Right lobe of liver (tissue), 6 donors: Measurements from ENCODE around the gene ATF7. TPM values are rescaled to one million over a fixed set of nuclear protein-coding genes. Genes with fewer than 3 reads are reported as not detected.
A peak's percentile ranks its signal among the peaks of the same experiment; 100 is the strongest.

Experiments
- ATAC-seq, 4 donors: fragments of 200-7000 bp; cut with Tn5 transposase; one replicate each; pipeline ENCODE4 v1.9.1; 2020; ENCODE audit warnings: mild to moderate bottlenecking in 4 of 4, moderate library complexity in 4 of 4
- DNase-seq, 3 donors: peaks; one replicate each; pipeline ENCODE4 v3.0.0-alpha.2; 2020
- H3K27ac ChIP-seq, 3 donors: fragments of 200-600 bp; one replicate each; pipeline ENCODE4 v1.8.0; 2022
- H3K27me3 ChIP-seq, 2 donors: fragments of 200-600 bp; one replicate each; pipeline ENCODE4 v1.8.0; 2022
- H3K36me3 ChIP-seq, 4 donors: fragments of 200-600 bp; sonication (generic) in 1 of 4; one replicate each; pipeline versions ENCODE4 v1.5.1 to v1.8.0; 2017 to 2022; ENCODE audit warnings: control low read depth in 1 of 4
- H3K4me1 ChIP-seq, 4 donors: fragments of 200-600 bp; sonication (generic) in 1 of 4; one replicate each; pipeline versions ENCODE4 v1.5.1 to v1.8.0; 2017 to 2022; ENCODE audit warnings: control low read depth in 1 of 4
- H3K4me3 ChIP-seq, 3 donors: fragments of 200-600 bp; one replicate each; pipeline ENCODE4 v1.8.0; 2022
- H3K9me3 ChIP-seq, 4 donors: fragments of 200-600 bp; sonication (generic) in 1 of 4; one replicate each; pipeline versions ENCODE4 v1.5.1 to v1.8.0; 2017 to 2022; ENCODE audit warnings: control low read depth in 1 of 4
- POLR2A ChIP-seq: fragments of 450-650 bp; IDR thresholded peaks from one replicate; pipeline ENCODE4 v1.6.1; 2017; ENCODE audit warnings: antibody characterized with exemption, mild to moderate bottlenecking
- WGBS: methylation state at CpG from one replicate; pipeline ENCODE4 v1.1.6; 2018; ENCODE audit warnings: low coverage, low lambda C conversion rate; ENCODE audit not compliant: insufficient coverage; ENCODE audit errors: missing lambda C conversion rate; 5-methylcytosine and 5-hydroxymethylcytosine counted together
- intact Hi-C, 2 donors: fragments of 100-400 bp; cut with DNase I; formaldehyde crosslinking; loops; one replicate each; pipeline versions ENCODE4 v1.11.2 to v1.14.1; 2022
- long read RNA-seq: library from polyadenylated mRNA; unstranded; transcript quantifications from one replicate; pipeline ENCODE4 v2.0.0, GENCODE V29; 2019
- total RNA-seq, 6 experiments: library from RNA; depleted of rRNA in 2 of 6; stranded (reverse); fragments of >200 nt in 2 of 6; fragmentation: NEBNext Ultra II Directional in 3 of 6; extraction: Animal tissue kit (Norgen Biotek cat#: 25700) in 3 of 6; gene quantifications; one replicate each; pipeline versions ENCODE4 v1.1.0 to v1.2.4, GENCODE V29; 2016 to 2023
- TF ChIP-seq, protein P1 (sequence below), 4 donors: fragments of 200-600 bp in 3 of 4; fragments of 450-650 bp in 1 of 4; IDR thresholded peaks; one replicate each; pipeline versions ENCODE4 v1.5.1 to v1.8.0; 2016 to 2022; ENCODE audit warnings: antibody characterized with exemption in 4 of 4, mild to moderate bottlenecking in 2 of 4
- donor health status: DM: no; HTN: yes; CAD: no.
- donor health status: DM: no; HTN: no; CAD: no.
- donor health status: DM: no; HTN: no; CAD: no.
- donor health status: DM: no; HTN: yes; CAD: no.
- donor health status: DM: no; HTN: yes; CAD: no.

The ATF7 gene
- total RNA-seq: 10 to 100 TPM in 5 of 6 experiments, 1 to 10 TPM in 1; 7.9 to 18.7 (median 12.3) TPM
- long read RNA-seq, partial matches to known transcripts: 0 of 1 reads
- long read RNA-seq, other reads (novel, unspliced or antisense): 1 of 1 reads

DNA sequence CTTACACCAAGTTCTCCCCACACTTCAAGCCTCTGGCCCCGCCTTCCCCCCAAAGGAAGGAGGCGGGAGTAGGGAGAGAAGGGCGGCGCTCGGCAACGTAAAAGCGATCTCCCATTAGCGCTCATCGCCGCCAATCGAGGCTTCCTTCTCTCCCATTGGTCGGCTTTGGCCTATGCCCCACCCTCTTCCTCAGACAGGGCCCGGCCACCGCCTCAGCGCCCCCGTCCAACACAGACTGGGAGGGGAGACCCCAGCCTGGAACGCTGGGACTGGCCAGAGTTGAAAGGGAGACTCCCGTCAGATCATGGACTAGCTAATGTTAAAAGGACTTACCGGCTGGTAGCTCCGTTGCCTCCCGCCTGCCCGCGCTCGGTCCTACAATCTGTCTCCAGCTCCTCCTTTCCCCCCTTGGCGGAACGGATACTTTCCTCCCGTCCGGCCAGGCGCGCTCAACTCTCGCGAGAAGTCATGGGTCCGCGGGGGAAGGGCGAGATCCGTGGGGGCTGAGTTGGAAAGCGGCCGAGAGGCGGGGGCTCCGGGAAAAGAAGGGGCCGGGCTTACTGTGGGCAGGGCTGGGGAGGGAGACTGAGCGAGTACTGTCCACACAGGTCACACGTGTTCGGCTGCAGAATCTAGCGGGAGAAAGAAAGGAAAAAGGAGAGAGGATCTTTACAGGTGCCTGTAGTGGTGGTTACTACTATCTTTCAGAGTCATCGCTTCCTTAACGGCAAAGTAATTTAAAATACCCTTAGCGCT is at the start of gene ATF7:
Gene ATF7 (minus strand): TSS at position 437 of the 756 bp plus-strand sequence. CDS start 25,382 bp downstream, outside the sequence.
- H3K9me3 ChIP-seq: no peaks in the 10 kb centered on the region
- DNase-seq: peak; percentile 97 to 99 (median 99)
- WGBS: under 1% methylated on average over 39 of the region's 48 CpGs
- TF ChIP-seq, protein P1, sequence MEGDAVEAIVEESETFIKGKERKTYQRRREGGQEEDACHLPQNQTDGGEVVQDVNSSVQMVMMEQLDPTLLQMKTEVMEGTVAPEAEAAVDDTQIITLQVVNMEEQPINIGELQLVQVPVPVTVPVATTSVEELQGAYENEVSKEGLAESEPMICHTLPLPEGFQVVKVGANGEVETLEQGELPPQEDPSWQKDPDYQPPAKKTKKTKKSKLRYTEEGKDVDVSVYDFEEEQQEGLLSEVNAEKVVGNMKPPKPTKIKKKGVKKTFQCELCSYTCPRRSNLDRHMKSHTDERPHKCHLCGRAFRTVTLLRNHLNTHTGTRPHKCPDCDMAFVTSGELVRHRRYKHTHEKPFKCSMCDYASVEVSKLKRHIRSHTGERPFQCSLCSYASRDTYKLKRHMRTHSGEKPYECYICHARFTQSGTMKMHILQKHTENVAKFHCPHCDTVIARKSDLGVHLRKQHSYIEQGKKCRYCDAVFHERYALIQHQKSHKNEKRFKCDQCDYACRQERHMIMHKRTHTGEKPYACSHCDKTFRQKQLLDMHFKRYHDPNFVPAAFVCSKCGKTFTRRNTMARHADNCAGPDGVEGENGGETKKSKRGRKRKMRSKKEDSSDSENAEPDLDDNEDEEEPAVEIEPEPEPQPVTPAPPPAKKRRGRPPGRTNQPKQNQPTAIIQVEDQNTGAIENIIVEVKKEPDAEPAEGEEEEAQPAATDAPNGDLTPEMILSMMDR (IDR thresholded peaks at IDR 0.05): peak in 1 of 4 donors; percentile 7
- peak; percentile 52 for TF ChIP-seq POLR2A
- H3K4me3 ChIP-seq: peak within 1 kb of the TSS; percentile 62 to 74 (median 69)
- intact Hi-C loops: no loop called here
- peaks cover 0 to 35% (median 13%) of the 10 kb centered on the region in 4 donors for H3K4me1 ChIP-seq
- H3K27me3 ChIP-seq: no peaks in the 10 kb centered on the region
- H3K27ac ChIP-seq: peak within 1 kb of the TSS; percentile 91 to 96 (median 94)
- H3K36me3 ChIP-seq: no peaks in the 10 kb centered on the region
- peak; percentile 93 to 97 (median 94) for ATAC-seq

DNA sequence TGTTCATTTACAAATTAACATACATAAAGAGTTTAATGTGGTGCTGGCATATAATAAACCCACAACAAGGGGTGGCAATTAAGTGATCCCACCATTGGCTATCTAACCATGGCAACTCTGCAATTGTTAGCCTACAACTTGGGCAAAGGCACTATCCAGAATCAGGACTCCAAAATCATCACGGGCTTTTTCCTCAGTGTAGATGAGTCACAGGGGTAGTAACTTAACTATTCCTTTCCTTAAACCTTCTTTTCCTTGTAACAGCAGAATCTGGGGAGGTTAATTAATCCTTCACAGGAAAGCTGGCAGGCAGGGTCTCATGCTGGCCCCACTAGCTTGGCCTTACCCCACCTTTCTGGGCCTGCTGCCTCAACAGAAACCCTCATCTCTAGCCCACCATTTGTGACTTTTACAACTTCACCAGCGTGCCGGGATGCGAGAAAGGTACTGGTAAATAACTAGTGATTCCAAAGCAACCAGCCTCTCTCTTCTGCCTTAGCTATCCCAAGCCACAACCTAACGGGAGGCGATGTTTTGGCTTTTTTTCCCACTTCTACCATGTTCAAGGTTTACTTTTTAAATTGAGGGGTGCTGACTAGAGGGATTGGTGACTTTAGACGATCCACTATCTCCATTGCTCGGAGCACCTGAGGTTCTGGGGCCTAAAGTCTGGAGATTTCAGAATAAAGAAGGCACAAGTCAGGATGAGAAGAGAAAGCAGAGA is 49.0 kb upstream of the ATF7 start:
- H3K4me3 ChIP-seq: peak overlapping the region; percentile 64 to 88 (median 83)
- H3K27me3 ChIP-seq: no peaks in the 10 kb centered on the region
- WGBS: 14% methylated on average over 8 of the region's 8 CpGs
- ATAC-seq: no peak
- peak overlapping the region; percentile 80 to 82 (median 82) for H3K27ac ChIP-seq
- TF ChIP-seq, protein P1 (IDR thresholded peaks at IDR 0.05): no peak
- no peak for TF ChIP-seq POLR2A
- intact Hi-C loops: loop anchor here in 1 of 2 donors (10.0 kb wide), 1 partner anchor 130 kb away; no protein-coding TSS in a partner anchor
- DNase-seq: no peak
- peaks cover 0 to 20% (median 8%) of the 10 kb centered on the region in 4 donors for H3K36me3 ChIP-seq
- no peaks in the 10 kb centered on the region for H3K9me3 ChIP-seq
- H3K4me1 ChIP-seq: peaks cover 0 to 8% (median 0%) of the 10 kb centered on the region in 4 donors

DNA sequence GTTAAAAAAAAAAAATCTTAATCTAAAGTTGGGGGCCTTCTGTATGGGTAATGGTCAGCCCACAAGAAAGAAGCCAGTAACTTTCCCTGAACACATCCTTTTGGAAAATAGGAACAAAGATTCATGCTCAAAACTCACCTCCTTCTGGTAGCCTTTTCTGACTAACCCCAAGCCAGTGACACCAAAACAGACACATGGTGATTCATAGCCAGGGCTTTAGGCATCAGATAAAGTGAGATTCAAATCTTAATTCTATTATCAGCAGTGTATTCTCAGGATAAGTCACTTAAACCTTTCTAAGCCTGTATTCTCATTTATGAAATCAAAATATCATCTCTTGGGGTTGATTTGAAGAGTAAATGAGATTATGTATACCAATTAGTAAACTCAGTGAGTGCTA is 44.8 kb upstream of the ATF7 start:
- H3K9me3 ChIP-seq: no peaks in the 10 kb centered on the region
- no peak for TF ChIP-seq POLR2A
- TF ChIP-seq, protein P1 (IDR thresholded peaks at IDR 0.05): no peak
- intact Hi-C loops: loop anchor here in 1 of 2 donors (10.0 kb wide), 1 partner anchor 126 kb away; no protein-coding TSS in a partner anchor
- ATAC-seq: no peak
- peaks cover 0 to 8% (median 0%) of the 10 kb centered on the region in 4 donors for H3K4me1 ChIP-seq
- peaks cover 0 to 57% (median 23%) of the 10 kb centered on the region in 4 donors for H3K36me3 ChIP-seq
- H3K4me3 ChIP-seq: no peak overlapping the region
- H3K27me3 ChIP-seq: no peaks in the 10 kb centered on the region
- H3K27ac ChIP-seq: no peak overlapping the region
- DNase-seq: no peak

DNA sequence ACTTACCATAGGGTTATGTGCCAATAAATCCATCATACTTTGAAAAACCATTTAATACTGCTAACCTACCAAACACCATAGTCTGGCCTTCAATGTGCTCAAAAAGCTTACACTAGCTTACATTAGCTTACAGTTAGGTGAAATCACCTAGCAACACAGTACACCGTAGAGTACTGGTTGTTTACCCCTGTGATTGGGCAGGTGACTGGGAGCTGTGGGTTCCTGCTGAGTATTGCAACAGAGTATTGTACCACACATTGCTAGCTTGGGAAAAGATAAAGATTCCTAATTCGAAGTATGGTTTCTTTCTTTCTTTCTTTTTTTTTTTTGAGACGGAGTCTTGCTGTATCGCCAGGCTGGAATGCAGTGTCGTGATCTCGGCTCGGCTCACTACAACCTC is 44.1 kb upstream of the ATF7 start:
- Histone ChIP-seq H3K4me1 (peaks cover 0 to 7% (median 0%) of the 10 kb centered on the region in 4 donors), H3K27me3 (no peaks in the 10 kb centered on the region), H3K27ac (no peak overlapping the region), H3K4me3 (no peak overlapping the region), H3K9me3 (no peaks in the 10 kb centered on the region), H3K36me3 (peaks cover 0 to 63% (median 26%) of the 10 kb centered on the region in 4 donors)
- intact Hi-C loops: loop anchor here in 1 of 2 donors (10.0 kb wide), 1 partner anchor 126 kb away; no protein-coding TSS in a partner anchor
- 48% methylated on average over 2 of the region's 7 CpGs for WGBS
- ATAC-seq (no peak), DNase-seq (no peak)
- no peak for TF ChIP-seq POLR2A
- TF ChIP-seq, protein P1 (IDR thresholded peaks at IDR 0.05): no peak
